GM19438 (cell line): ENCODE measurements around the gene ACACB.

ENCODE experiments used
- ATAC-seq: cut with Tn5 transposase; IDR thresholded peaks from one replicate; pipeline ENCODE4 v1.9.1; 2021; ENCODE audit warnings: low read depth; ENCODE audit not compliant: unreplicated experiment

Gene ACACB

DNA sequence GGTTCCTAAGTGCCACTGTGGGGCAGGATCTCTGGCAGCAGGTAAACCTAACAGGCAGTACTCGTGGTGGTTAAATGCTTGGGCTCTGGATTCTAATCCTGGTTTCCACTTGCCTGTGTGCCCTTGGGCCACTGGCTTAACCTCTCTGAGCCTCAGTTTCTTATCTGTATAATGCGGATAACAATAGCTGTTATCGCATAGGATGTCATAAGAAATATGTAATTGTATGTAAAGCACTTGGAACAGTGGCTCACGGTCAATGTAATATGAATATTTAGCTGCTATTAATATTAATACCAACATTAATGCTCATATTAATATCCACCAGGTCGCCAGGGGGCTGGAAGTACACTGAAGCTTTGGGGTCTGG is 175.9 kb downstream of the ACACB start:
- no peak for ATAC-seq

- no peak for ATAC-seq
These were observed 176.7 kb downstream of the ACACB start for GRCh38 chr12:109293106-109293505.

DNA sequence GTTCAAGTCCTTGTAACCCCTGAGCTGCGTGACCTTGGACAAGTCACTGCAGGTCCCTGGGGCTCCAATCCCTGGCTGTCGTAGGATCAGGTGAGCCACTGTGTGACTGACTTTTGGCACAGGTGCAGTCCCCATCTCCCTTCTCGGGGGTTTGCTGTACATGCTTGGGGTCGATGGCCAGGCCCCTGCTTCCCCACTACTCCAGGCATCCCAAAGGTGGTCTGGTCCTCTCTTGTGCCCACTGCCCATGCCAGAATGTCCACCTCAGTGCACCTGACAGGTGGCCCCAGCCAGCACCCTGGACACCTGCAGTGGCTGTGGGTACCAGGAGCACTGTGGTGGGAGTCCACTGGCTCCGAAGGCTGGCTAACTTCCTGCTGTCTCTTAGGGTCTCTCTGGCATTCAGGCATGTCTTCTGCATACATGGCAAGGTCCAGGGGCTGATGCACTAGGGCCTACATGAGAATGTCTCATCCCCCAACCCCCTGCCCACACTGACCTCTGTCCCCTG is 178.0 kb downstream of the ACACB start:
- ATAC-seq, result no peak

- ATAC-seq, result no peak
These were observed 179.5 kb downstream of the ACACB start for GRCh38 chr12:109295764-109296425.

- ATAC-seq, result no peak
These were observed 180.0 kb downstream of the ACACB start for GRCh38 chr12:109296431-109296830.

- no peak for ATAC-seq
These were observed 183.5 kb downstream of the ACACB start for GRCh38 chr12:109299849-109300248.

DNA sequence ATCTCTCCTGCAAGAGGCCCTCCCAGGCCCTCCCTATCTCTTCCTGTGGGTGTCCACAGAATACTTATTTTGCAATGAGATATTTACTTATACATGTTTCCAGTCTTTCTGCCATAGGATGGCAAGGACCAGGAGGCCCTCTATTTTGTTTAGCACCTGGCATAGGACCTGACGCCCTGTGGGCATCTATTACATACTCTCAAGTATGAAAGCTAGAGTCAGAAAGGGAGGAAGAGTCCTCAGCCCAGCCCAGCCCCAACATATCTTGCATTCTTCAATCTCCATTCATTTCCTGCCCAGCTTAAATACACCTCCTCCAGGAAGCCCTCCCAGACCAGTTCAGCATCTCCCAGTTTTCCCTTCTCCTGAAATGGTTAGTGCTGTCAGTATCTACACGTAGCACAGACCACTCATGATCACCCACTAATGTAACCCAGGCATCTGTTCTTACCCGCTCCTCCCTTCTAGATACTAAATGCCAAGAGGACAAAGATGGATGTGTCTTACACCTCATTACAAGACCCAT is 185.3 kb downstream of the ACACB start:
- no peak for ATAC-seq

DNA sequence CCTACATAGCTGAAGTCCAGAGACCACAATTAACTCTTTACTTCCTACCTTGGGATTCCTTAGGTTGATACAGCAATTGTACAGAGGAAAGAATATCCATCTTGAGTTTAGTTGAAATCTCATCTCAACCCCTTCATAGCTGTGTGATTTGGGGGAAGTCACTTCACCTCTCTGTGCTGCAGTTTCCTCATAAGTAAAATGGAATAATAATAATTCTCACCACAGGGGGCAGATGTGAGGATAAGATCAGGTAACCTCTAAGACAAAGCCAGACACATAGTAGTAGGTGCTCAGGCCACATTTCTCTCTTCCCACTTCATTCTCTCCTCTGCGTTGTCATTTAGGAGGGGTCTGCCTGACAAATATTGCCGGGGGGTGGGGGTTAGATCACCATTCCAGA is 186.0 kb downstream of the ACACB start:
- ATAC-seq, result no peak

DNA sequence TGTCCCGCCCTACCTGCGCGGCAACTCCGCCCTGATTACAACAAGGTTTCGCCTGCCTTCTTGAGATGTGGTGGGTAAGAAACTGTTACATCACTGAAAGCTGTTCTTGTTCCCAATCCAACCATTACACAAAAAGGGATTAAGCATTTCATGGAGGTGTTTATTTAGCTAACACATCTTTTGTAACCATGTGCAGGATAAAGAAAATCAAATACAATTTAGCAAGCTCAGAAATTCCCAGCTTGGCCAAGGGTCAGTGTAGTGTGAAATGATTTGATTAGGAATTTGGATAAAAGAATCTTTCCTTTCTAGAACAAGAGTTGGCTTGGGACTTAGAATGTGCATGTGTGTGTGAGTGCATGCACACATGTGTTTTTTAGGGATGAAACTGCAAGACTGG is 186.4 kb downstream of the ACACB start:
- no peak for ATAC-seq

DNA sequence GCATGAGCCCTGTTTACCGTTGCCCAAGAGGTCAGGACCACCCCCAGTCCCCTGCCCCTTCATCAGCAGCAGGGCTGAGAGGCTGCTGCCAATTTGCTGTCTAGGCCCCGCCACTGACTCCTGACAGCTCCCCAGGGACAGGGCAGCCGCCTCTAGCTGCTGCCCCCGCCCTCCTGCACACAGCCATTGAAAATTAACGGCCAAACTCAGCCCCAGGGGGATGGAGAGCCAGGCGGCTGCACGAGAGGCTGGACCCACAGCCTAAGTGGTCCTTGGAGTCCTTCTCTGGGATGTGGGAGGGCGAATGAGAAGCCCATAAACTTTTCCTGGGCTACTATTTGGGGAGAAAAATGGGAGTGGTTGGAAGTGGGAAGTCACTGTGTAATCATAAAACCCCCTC is 188.1 kb downstream of the ACACB start:
- no peak for ATAC-seq

DNA sequence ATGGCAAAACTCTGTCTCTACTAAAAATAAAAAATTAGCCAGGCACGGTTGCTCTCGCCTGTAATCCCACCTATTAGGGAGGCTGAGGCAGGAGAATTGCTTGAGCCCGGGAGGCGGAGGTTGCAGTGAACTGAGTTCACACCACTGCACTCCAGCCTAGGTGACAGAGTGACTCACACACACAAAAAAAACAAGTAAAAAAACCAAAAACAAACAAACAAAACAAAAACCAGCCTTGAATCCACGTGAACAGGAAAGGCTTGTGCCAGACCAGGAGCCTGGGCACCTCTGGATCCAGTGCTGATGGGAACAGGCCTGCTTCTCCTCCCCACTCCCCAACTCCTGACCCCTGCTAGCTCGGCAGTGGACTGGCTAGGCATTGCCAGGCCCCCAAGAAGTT is 189.2 kb downstream of the ACACB start:
- no peak for ATAC-seq

DNA sequence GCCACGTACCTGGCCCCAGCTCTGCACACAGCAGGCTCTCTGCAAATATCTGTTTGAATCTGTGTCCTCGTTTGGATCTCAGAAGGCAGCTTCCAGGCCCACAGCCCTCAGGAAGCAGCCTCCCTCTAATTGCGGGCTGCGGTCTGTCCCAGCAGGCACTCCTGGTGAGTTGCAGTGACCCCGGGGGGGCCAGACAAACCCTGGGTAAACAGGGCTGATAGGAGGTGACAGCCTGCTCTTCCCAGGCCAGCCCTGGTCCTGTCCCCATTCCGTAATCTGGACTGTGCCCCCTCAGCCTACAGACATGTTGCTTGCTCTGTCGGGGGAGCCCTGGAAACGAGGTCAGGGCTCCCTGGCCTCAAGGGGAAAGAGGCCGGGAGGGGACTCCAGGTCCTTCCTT is 190.7 kb downstream of the ACACB start:
- ATAC-seq, result no peak

DNA sequence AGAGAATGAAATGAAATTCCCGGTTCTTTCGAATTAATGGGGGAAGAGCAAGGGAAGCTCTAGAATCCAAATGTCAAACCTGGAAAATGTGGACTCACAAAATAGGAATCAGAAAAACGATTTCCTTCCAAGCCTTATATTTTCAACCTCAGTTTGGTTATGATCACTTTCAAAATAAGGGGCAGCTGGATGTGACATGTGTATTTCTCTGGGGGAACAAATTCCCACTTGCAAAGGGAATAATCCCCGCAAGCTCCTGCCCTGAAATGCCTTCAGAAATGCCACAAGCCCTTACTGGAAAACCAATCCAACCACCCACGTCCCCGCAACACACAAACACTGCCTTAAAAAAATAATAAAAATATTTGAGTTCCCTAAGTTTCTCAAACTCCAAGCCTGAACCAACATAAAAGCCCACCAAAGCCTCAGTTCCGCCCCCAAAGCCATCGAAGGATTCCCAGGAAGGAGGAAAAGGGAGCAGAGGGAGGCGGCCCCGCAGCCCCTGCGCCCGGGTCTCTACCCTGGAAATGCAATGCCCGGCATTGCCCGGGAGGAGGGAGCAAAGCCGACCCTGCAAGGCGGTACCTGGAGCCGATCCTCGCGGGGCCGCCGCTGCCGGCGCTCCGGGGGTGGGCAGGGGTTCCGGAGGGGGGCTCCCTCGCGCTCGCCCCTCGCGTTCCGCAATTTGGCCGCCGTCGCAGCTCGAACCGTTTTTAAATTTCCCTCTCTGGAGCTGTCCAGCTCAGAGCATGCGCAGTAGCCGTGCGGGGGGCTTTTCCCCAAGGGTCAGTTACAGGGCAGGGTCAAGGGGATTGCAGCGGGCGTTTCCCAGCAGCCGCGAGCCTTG is 192.4 kb downstream of the ACACB start, which contains the start of gene FOXN4:
FOXN4 (minus strand) TSS at position 751 of the 847 bp plus-strand sequence. CDS start 963 bp downstream, outside the sequence.
- no peak for ATAC-seq

GRCh38 chr12:109309381-109310246 is 193.2 kb downstream of the ACACB start:
- no peak for ATAC-seq

- ATAC-seq, result no peak
These were observed 194.1 kb downstream of the ACACB start for GRCh38 chr12:109310247-109311125.
